ENCODE measurements around the gene CDO1.

Gene CDO1

DNA sequence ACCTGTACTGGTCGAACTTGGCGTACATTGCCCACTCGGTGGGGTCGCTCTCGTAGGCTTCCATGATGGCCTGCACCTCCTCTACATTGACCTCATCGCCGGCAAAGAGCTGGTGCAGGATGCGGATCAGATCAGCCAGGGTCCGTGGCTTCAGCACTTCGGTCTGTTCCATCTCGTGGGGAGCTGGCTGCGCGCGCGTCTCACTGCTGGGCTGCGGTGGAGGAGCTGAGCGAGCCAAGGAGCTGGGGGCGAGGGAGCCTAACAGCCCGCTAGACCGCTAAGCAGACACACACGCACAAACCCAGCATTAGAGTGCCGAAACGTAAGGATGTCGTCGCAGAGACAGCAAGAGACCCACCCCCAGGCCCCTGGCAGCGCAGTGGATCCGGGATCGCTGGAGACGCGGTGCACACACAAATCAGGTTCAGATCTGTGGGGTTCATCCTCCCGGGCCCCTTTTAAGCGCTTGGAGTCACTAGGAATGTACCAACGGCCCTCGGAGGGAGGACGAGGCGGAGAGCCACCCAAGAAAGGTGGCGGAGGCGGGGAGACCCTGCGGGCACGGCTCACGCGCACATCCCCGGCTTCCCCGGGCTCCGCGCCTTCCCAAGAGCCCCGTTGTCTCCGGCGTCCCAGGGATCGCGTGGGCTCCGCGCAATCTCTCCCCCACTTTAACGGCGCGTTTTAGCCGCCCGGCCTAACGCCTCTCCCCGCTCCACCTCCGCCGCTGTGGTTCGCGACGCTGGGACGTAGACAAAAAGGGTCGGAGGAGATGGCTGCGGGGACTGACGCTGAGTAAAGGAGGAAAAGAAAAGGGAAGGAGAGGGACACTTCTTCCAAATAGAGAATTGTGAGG lies at the start of gene CDO1:
Gene CDO1, minus strand, starts transcription at position 434 of the 856 bp plus-strand sequence. Its CDS starts 262 bp downstream, at position 172.
- ATAC-seq: peak; percentile 24 to 48

DNA sequence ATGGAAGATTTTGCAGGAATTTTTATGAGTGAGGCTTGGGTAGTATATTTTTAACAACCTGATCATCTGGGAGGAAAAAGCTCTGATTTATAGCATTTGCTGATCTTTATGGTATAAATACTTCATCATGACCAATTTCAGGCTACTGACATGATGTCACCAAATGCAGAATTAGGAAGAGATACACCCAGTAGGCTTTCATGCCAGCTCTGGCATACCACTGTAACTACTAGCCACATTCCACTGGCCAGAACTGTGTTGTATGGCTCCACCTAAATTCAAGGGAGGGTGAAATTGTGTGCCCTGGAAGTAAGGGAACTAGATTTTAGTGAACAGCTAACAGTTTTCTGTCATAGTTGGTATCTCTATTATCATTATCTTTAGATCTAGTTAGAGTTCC lies 42.9 kb upstream of the CDO1 start:
- ATAC-seq: no peak

DNA sequence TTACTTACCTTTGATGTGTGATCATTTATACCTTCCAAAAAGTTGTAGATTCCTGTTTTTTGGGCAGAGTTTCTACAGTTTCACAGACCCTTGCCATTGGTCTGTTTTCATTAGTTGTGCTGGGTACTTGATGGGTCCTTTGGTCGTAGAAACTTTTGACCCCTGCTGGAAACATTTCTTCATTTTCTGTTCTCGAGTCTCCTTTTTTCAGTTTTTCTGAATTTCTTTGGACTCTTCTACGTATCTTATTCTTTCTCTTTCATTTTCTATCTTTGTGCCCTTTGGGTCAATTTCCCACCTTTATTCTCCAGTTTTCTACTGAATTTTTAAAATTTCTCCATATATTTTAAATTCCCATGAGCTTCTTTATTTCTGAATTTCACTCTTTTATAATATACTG lies 41.9 kb upstream of the CDO1 start:
- ATAC-seq: no peak

DNA sequence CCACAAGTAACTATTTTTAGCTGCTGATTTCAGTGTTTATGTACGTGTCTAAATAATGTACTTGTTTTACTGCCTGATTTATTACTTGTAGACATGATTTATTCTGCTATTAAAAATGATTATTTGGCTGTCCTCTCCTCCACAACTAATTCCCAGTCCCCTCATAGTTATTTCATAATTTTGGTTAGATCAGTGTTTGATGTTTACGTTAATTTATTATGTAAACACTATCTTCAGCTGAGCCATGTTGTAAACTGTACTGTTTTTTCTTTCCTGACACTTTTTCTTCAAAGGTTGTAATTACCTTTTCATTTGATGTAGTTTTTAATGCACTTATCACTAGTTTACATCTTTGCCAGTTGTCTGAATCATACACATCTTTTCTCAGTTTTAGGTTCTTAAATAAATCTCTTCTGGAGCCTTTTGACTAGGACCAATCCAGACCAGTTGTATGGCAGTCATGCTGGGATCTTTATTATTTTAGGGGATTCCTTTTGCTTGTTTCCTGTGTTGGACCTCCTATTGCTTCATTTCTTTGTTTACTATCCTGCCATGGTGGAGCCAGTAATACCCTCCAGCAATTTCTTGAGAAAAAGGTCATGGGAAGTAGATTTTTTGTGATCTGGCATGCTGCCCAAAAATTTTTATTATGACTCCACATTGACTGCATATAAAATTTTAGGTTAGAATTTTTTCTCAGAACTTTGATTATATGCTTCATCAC lies 41.3 kb upstream of the CDO1 start:
- ATAC-seq: no peak

DNA sequence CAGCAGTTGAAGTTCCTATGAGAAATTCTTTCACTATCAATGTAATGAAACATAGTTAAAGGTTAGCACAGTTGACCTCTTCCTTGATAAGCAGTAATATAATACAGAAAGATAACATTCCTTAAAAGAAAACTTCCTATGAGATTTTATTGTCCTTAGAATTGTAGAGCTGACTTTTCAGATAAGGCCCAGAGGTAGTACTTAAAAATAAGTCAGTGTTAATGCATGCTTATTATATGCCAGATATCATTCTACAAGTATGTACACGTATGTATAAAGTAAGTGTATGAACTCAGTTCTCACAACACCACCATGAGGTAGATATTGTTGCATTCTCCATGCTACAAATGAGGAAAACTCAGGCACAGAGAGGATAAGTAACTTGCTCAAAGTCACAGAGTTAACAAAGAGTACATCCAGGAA lies 40.6 kb upstream of the CDO1 start:
- ATAC-seq: no peak

DNA sequence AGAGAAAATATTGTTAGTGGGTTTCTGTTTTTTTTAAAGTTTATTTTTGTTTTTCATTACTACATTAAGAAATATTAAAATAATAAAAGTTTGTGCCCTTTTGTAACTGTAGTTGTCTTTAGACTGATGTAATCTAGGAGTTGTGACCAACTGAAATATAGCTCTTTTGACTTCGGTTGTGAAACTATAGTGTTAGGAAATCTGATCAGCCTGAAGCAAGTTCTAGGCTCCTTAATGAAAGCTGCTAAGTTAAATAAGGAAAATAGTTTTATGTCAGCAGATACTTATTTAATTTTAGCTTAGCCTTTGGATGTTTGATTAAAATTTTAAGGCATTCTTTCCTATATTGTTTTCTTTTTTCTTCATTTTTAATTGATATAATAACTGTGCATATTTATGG lies 39.5 kb upstream of the CDO1 start:
- ATAC-seq: no peak

DNA sequence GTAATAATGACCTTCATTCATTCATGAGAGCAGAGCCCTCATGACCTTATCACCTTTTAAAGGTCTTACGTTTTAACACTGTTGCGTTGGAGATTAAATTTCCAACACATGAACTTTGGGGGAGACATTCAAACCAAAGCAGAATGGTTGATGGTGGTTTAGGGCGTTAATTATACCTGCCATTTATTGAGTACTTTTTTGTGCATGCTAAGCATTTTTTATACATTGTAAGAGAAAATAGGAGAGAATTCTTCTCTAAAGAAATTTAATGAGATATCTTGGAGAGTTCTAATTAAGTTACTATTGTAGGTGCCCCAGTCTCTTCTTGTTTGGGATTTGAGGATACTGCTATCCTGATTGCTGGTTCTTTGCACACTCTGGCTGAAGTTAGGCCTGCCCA lies 37.7 kb upstream of the CDO1 start:
- no peak for ATAC-seq

DNA sequence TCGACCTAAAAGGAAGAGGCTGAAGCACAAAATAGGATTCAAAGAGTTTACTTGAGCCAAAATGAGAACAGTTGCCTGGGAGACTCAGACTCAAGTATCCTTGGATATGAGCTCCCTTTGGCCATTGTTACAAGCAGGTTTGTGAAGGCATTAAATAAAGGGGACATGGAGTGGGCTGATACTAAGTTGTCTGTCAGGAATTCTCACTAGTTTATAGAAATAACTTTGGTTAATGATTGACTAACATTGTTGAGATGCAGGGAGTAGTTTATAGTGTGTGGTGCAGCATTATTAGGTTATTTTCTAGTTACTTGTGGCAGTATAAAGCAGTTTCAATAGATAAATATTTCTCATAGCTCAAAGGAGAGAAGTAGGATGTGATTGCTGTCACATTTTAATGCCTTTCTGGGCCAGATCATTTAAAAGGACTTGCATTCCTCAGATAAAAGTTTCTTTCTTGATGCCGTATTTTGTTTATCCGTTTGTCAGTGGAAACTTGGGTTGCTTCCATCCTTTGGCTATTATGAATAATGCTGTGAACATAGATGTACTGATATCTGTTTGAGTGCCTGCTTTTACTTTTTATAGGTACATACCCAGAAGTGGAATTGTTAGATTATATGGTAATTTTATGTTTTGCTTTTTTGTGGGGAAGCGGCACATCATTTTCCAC lies 34.4 kb upstream of the CDO1 start:
- no peak for ATAC-seq

DNA sequence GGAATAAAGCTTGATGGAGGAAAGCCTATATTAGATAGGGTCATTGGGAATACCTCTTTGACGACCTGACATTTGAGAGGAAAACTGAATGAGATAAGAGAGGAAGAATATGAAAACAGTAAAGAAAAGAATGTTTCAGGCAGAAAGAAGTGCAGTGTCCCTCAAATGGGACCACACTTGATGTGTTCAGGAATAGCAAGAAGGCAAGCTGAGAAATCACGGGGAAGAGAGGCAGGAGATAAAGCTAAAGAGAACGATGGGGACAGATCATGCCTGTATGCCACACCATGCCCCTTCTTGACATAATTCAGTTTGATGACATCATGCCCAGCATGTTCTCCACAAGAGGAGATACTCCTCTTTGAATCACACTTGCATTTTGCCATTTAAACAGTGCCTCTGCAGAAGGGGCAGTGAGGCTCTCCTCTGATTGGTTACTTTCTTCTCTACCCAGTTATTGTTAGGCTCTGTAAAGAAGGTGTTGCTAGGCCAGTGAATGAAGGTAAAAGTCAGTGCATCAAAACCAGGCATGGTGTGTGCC lies 32.9 kb upstream of the CDO1 start:
- no peak for ATAC-seq

DNA sequence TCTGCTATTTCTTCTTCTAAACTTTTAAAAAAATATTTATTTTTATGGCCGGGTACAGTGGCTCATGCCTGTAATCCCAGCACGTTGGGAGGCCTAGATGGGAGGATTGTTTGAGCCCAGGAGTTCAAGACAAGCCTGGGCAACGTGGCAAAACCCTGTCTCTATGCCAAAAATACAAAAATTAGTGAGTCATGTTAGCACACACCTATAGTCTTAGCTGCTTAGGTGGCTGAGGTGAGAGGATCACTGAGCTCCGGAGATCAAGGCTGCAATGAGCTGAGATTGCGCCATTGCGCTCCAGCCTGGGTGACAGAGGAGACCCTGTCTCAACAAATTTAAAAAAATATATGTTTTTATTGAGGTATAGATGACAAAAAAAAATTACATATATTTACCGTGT lies 30.8 kb upstream of the CDO1 start:
- no peak for ATAC-seq

DNA sequence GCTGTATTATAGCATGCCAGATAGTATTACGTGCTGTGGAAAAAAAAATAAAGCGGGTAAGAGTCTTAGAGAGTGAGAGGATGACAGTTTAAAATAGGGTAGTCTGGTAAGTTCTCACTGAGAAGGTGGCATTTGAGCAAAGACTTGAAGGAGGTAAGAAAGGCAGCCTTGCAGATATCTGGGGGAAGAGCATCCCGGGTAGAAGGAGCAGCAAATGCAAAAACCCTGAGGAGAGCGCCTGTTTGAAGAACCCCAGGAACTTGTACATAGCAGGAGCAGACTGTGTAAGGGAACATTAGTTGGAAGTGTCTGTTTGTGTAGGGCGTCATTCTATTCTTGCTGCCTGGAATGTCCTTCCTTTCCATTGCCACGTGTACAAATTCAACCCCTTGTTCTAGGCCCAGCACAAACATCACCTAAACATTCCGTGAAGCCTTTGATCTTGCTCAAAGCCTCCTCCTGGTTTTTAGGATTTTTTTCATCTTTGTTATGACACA lies 27.9 kb upstream of the CDO1 start:
- ATAC-seq: no peak

DNA sequence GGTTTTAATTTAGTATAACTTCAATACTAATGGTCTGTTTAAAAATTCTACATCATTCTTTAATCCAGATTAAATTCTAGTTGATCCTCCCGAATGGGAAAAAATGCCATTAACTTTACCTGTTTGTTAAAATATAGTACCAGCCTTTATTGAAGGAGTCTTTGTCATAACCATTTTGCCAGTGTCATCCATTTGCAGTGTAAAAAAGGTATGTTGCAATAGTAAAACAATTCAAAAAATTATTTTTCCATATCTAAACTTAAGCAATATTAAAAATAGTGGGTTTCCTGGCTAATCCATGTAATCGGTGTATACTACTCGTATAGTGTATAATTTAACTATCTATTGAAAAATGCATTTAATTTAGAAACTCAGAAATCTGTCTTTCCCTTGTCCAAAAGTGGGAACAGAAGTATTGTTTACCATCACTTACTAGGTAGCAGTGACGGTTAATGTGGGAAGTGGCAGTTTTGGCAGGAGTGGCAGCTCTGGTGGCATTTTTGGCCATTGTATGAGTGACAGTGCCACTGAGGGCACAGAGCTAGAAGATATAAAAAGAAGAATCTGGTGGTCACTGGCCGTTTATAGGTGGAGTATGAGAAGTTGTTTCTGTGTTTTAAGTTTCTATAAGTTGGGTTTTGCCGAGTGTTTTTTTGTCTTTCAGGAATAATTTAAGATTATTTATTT lies 27.1 kb upstream of the CDO1 start:
- ATAC-seq: no peak

DNA sequence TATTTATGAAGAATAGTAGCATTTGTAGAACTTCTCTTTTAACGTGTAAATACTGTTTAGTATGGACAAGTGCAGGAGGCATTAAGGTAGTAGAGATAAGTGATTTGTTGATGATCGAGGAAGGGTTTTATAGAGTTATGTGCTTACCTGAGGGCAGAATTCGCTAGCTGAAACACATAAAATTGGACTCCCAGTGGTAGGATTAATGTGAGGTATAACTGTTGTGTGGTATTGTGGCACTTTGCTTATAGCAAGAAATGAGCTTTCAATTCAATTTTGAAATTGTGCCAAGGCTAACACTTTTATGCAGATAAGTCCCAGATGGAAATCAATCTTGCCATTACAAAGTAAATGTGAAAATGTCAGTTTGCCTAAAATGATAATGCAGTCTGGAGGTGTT lies 26.5 kb upstream of the CDO1 start:
- no peak for ATAC-seq

DNA sequence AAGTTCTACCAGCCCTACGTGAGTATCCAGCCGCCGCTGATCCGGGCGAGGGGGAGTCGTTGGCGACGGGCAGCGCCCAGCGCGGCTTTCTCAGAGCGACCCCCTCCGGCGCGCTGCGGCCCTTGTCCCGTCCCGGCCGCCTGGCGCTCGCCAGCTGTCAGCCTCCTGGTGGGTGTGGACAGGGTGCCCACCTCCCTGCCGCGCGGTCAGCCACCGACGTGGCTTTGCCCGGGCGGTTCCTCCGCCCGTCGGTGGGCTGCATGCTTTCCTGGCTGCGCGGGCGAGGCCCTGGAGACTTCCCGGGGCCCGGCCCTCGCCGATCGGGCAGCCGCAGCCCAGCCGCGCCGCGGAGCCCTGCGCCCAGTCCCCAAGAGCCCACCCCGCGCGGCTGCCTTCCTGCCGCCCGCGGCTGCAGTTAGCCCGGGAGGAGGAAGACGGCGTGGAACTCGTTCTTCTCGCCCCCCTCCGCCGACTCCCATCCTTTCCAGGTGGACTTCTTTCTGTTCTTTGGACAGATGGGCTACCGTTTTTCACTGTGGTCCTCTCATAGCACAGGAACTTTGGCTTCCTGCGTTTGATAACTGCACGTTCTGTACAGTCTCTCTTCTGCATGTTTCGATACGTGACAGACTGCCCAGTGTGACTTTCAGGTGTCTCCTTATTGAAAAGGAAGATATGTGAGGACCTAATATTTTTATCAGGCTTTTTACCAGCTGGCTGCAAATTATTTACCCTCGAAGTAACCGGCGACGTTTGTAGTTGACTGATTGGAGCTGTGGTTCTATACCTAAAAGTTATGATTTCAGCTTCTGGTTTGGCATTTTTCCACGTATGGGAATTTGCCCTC lies 25.9 kb upstream of the CDO1 start:
- peak; percentile 17 to 23 for ATAC-seq

DNA sequence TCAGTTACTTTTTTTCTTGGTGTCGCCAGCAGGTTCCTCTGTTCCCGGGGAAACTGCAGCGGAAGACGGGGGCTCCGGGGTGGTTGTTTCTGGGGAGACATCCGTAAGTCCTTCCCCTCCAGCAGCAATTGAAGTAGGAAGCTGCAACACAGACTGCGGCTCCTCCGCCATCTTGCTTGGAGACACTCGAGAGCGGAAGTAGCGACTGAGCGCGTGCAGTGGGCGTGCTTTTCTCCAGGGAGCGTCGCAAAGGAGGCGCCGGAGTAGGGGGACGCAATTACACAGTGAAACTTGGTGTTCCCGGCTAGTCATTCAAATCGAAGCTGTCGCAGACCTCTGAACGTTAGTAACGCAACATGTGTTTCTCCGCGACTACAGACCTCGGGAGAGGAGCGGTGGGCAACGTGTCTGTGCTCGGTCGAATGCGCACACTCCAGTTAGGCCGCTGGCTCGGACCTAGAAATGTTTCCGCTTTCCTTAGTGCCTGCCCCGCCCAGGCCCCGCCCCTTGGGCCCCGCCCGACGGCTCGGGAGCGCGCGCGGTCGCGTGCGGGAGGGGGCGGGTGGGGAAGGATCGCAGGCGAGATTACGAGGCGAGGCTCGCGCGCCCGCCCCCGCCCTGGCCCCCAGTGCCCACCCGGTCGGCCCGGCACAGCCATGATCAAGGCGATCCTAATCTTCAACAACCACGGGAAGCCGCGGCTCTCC lies 25.1 kb upstream of the CDO1 start, which contains the start of the genes AP3S1 and ATG12:
Gene AP3S1, plus strand, starts transcription at position 554 of the 707 bp plus-strand sequence. Its CDS starts 103 bp downstream, at position 657.
Gene ATG12, minus strand, starts transcription at position 184 of the 707 bp plus-strand sequence. Its CDS starts 13 bp downstream, at position 171.
- ATAC-seq: peak; percentile 88

DNA sequence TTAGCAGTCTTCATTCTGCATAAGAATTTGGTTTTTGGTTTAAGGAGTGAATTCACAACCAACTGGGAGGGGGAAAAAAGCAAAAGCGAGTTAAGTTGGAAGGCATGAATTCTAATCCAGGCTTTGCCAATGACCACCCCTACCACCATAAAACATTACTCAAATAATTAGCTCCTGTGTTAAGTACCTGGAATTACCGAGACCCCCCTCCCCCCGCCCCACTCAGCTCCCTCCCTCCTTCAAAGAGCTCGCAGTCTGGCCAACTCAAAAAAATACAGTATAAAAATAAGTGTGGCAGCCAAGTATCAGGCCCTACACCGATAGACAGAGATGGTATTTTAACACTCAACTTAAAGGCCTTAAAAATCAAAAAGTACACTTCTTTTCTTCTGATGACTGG lies 24.4 kb upstream of the CDO1 start:
- no peak for ATAC-seq

DNA sequence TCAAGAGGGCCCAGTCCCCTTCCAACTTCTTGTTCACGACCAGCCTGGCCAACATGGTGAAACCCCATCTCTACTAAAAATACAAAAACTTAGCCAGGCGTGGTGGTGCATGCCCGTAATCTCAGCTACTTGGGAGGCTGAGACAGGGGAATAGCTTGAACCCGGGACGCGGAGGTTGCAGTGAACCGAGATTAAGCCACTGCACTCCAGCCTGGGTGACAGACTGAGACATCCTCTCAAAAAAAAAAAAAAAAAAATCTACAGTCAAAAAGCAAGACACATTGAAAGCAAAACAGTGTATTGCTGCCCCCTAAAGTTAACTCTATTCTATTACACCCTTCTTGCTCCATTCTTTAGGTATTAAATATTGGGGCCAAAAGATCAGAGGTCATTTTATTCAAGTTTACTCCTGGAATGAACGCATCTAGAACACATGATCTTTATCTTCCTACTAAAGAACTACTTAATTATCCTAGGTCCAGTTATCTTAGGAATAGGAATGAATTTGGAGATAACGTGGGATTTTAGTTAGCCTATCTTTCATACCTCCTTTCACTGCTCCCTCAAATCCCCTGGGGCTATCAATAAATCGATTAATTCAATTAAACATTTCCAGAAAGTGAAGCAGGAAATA lies 22.5 kb upstream of the CDO1 start:
- ATAC-seq: peak; percentile 14 to 16

DNA sequence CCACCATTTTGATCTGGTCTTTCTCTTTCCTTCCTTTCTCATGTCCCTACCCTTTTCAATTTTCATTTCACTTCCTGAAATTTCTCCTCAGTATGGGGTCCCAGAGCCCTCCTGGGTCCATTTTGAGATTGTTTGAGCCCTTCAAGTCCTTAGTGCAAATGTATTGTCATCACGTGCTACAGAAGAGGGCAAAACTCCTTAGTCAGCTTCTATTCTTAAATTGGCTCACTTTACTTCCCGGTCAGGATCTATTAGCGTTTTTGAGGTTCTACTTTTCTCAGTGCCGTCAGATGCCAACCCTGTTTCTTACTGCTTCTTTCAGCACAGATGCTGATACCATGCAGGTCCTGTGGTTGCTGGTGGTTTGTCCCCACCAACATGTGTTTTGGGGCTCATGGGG lies 19.0 kb upstream of the CDO1 start:
- ATAC-seq: no peak

DNA sequence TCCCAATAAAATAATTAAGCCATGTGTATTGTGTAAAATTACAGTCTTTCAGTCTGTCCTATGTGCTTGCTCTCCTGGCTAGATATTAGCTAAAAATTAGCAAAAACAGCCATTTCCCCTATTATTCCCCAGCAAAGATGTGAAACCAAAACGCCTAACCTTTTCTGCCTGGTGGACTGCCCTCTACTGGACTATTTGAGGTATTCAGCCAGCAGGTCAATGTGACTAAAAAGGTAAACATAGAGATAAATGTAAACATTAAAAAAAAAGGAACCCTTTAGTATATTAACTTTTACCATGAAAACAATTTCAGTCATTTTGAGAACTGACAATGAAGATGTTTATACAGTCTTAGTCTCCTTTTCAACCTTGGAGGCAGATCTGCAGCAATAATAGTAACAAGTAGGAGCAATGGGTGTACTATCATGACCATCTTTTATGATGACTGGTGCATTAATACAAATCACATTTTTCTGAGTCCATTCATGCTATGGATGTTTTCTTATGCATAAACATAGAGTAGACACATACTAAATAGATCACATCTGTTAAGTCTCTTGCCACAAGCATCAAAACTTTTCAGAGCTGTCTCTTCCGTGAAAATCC lies 14.8 kb upstream of the CDO1 start:
- ATAC-seq: peak in 1 of 2 donors; percentile 27

DNA sequence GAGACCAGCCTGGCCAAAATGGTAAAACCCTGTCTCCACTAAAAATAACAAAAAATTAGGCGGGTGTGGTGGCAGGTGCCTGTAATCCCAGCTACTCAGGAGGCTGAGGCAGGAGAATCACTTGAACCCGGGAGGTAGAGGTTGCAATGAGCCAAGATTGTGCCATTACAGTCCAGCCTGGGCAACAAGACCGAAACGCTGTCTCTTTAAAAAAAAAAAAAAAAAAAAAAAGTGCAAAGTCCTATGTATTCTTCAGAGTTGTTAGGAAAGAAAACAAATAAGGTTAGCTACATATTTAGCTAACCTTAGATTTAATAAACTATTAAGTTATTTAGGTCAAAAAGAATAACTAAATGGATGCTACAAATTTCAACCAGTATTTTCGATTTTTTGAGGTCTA lies 13.5 kb upstream of the CDO1 start:
- ATAC-seq: no peak
